HCT116 (cell line): ENCODE data around the gene HAO2. TPM values are rescaled to one million over a fixed set of nuclear protein-coding genes. Genes with fewer than 3 reads are reported as not detected.

Experiments used
- ATAC-seq: fragments of 200-7000 bp; cut with Tn5 transposase; 2 replicates; pipeline ENCODE4 v1.9.1; 2020; ENCODE audit warnings: mild to moderate bottlenecking, moderate library complexity
- BruUV-seq: library from RNA; stranded (reverse); fragments of 400-500 nt; replicated peaks from 2 replicates; lab custom pipeline; 2021; lab: Mats Ljungman, UMichigan
- CTCF ChIA-PET: fragments of 300-600 bp; sonication (Branson Sonifier 250); formaldehyde crosslinking; loops from one replicate; lab custom pipeline; 2021; ENCODE audit warnings: antibody characterized with exemption; lab: Charles Lee
- POLR2A ChIA-PET: fragments of 300-600, 350-600 bp; sonication (Branson Sonifier 250); formaldehyde crosslinking; loops from one replicate; lab custom pipeline; 2021; ENCODE audit warnings: antibody characterized with exemption; lab: Charles Lee
- RAD21 ChIA-PET, 2 experiments: fragments of 300-600 bp; sonication (Branson Sonifier 250); formaldehyde crosslinking; loops; one replicate each; lab custom pipeline; 2023; ENCODE audit warnings: low total read pairs in 2 of 2; ENCODE audit not compliant: uncharacterized antibody in 2 of 2, unreplicated experiment in 2 of 2, low non-redundant PET in 1 of 2; lab: Charles Lee
- DNase-seq: peaks from one replicate; pipeline ENCODE4 v3.0.0-alpha.2; 2010; ENCODE audit warnings: low read depth, low spot score
- H2AFZ ChIP-seq: fragments of 200-600 bp; shearing (Covaris generic), sonication (generic); 2 replicates; pipeline ENCODE4 v1.6.1; 2017; ENCODE audit warnings: low read depth, mixed run types, mixed read lengths, antibody characterized with exemption, low read length; ENCODE audit not compliant: poor library complexity, severe bottlenecking
- H3K27ac ChIP-seq: 2 replicates; pipeline ENCODE4 v1.5.1; 2012; ENCODE audit warnings: low read depth, low read length
- H3K27me3 ChIP-seq: fragments of 200-600 bp; sonication (generic); 2 replicates; pipeline ENCODE4 v1.6.1; 2016; ENCODE audit warnings: mixed run types, low read length, mixed read lengths; ENCODE audit not compliant: insufficient read depth
- H3K36me3 ChIP-seq, 2 experiments: fragments of 200-500 bp in 1 of 2; fragments of 200-600 bp in 1 of 2; sonication (Bioruptor generic) in 1 of 2; sonication (generic) in 1 of 2; 2 replicates each; pipeline versions ENCODE4 v1.5.1 to v1.6.1; 2014 to 2016; ENCODE audit warnings: low read length in 2 of 2, inconsistent platforms in 1 of 2, mixed read lengths in 1 of 2, mixed run types in 1 of 2; ENCODE audit not compliant: insufficient read depth in 2 of 2, control insufficient read depth in 1 of 2
- H3K4me1 ChIP-seq, 2 experiments: fragments of 200-600 bp in 1 of 2; sonication (generic) in 1 of 2; 2 replicates each; pipeline versions ENCODE4 v1.5.1 to v1.6.1; 2012 to 2017; ENCODE audit warnings: low read length in 2 of 2, inconsistent platforms in 1 of 2, mild to moderate bottlenecking in 1 of 2, mixed read lengths in 1 of 2, mixed run types in 1 of 2, moderate library complexity in 1 of 2; ENCODE audit not compliant: insufficient read depth in 2 of 2, control insufficient read depth in 1 of 2
- H3K4me2 ChIP-seq: fragments of 200-600 bp; sonication (generic); 2 replicates; pipeline ENCODE4 v1.6.1; 2017; ENCODE audit warnings: mixed run types, low read length, mixed read lengths
- H3K4me3 ChIP-seq, 2 experiments: fragments of 200-600 bp in 1 of 2; sonication (generic) in 1 of 2; replicated peaks in 1 of 2; 2 replicates each; pipeline ENCODE4 v1.5.1; 2011 to 2016; ENCODE audit warnings: low read length in 2 of 2, control low read depth in 1 of 2, low read depth in 1 of 2, mild to moderate bottlenecking in 1 of 2, mixed read lengths in 1 of 2, mixed run types in 1 of 2
- H3K79me2 ChIP-seq: fragments of 200-600 bp; sonication (generic); 2 replicates; pipeline ENCODE4 v1.6.1; 2017; ENCODE audit warnings: mild to moderate bottlenecking, mixed run types, low read length, moderate library complexity, mixed read lengths; ENCODE audit not compliant: insufficient read depth
- H3K9ac ChIP-seq: fragments of 200-600 bp; sonication (generic); 2 replicates; pipeline ENCODE4 v1.6.1; 2016; ENCODE audit warnings: low read length, mixed read lengths
- H3K9me2 ChIP-seq: fragments of 200-600 bp; sonication (generic), shearing (Covaris generic); 2 replicates; pipeline ENCODE4 v1.6.1; 2017; ENCODE audit warnings: mixed run types, mild to moderate bottlenecking, moderate library complexity; ENCODE audit not compliant: insufficient read depth
- H3K9me3 ChIP-seq, 2 experiments: fragments of 200-500 bp in 1 of 2; fragments of 200-600 bp in 1 of 2; sonication (Bioruptor generic) in 1 of 2; sonication (generic) in 1 of 2; 2 replicates each; pipeline ENCODE4 v1.6.1; 2014 to 2017; ENCODE audit warnings: low read length in 2 of 2, mixed read lengths in 2 of 2, inconsistent platforms in 1 of 2, low read depth in 1 of 2, mild to moderate bottlenecking in 1 of 2, mixed run types in 1 of 2, moderate library complexity in 1 of 2; ENCODE audit not compliant: control insufficient read depth in 1 of 2, insufficient read depth in 1 of 2
- H4K20me1 ChIP-seq: fragments of 200-600 bp; sonication (generic), shearing (Covaris generic); 2 replicates; pipeline ENCODE4 v1.6.1; 2017; ENCODE audit warnings: mixed run types, mild to moderate bottlenecking, moderate library complexity; ENCODE audit not compliant: insufficient read depth
- CEBPB ChIP-seq: IDR thresholded peaks from 2 replicates; pipeline ENCODE4 v1.6.1; 2012; ENCODE audit warnings: low read depth
- EGR1 ChIP-seq: IDR thresholded peaks from 2 replicates; pipeline ENCODE4 v1.6.1; 2012; ENCODE audit warnings: low read depth
- ELF1 ChIP-seq: IDR thresholded peaks from 2 replicates; pipeline ENCODE4 v1.6.1; 2012; ENCODE audit warnings: low read depth, borderline replicate concordance
- EZH2 ChIP-seq: fragments of 200-600 bp; sonication (generic); IDR thresholded peaks from 2 replicates; pipeline ENCODE4 v1.6.1; 2017; ENCODE audit warnings: antibody characterized with exemption, mixed run types
- EZH2phosphoT487 ChIP-seq: fragments of 200-600 bp; IDR thresholded peaks from 2 replicates; pipeline ENCODE4 v1.6.1; 2018; ENCODE audit warnings: antibody characterized with exemption, borderline replicate concordance
- FOSL1 ChIP-seq: IDR thresholded peaks from 2 replicates; pipeline ENCODE4 v1.6.1; 2012; ENCODE audit warnings: low read depth
- JUND ChIP-seq: IDR thresholded peaks from 2 replicates; pipeline ENCODE4 v1.6.1; 2012
- POLR2AphosphoS5 ChIP-seq: IDR thresholded peaks from 2 replicates; pipeline ENCODE4 v1.6.1; 2011; ENCODE audit warnings: mild to moderate bottlenecking, low read depth, low read length, moderate library complexity
- RAD21 ChIP-seq: IDR thresholded peaks from 2 replicates; pipeline ENCODE4 v1.6.1; 2012; ENCODE audit warnings: low read depth, mild to moderate bottlenecking
- SIN3A ChIP-seq: IDR thresholded peaks from 2 replicates; pipeline ENCODE4 v1.6.1; 2012; ENCODE audit warnings: low read depth
- SP1 ChIP-seq: IDR thresholded peaks from 2 replicates; pipeline ENCODE4 v1.6.1; 2012; ENCODE audit warnings: low read depth
- SRF ChIP-seq: IDR thresholded peaks from 2 replicates; pipeline ENCODE4 v1.6.1; 2012; ENCODE audit warnings: low read depth
- TCF7L2 ChIP-seq: IDR thresholded peaks from 2 replicates; pipeline ENCODE4 v1.7.0; 2011; ENCODE audit warnings: borderline replicate concordance, inconsistent platforms; ENCODE audit not compliant: insufficient read depth, insufficient read length; ENCODE audit errors: extremely low read depth
- YY1 ChIP-seq: IDR thresholded peaks from 2 replicates; pipeline ENCODE4 v1.6.1; 2011; ENCODE audit warnings: low read length, low read depth, moderate library complexity, mild to moderate bottlenecking; ENCODE audit not compliant: insufficient replicate concordance; ENCODE audit errors: extremely low read depth
- ZFX ChIP-seq: fragments of 450-650 bp; IDR thresholded peaks from 2 replicates; pipeline ENCODE4 v1.6.1; 2017
- ZNF274 ChIP-seq: fragments of 200-500 bp; sonication (Bioruptor generic); IDR thresholded peaks from 2 replicates; pipeline ENCODE4 v1.6.1; 2014; ENCODE audit warnings: mild to moderate bottlenecking, low read depth, low read length, inconsistent platforms
- intact Hi-C: fragments of 100-400 bp; cut with micrococcal nuclease; formaldehyde crosslinking; loops from 2 replicates; pipeline ENCODE4 v1.10.0; 2022
- total RNA-seq: library from RNA; stranded (reverse); gene quantifications from one replicate; pipeline ENCODE4 v1.2.1, GENCODE V29; 2021; ENCODE audit not compliant: unreplicated experiment
- TF ChIP-seq, protein P1 (sequence below): IDR thresholded peaks from 2 replicates; pipeline ENCODE4 v1.6.1; 2012
- TF ChIP-seq, protein P2 (sequence below), 3 experiments: fragments of 200-600 bp in 1 of 3; sonication (generic) in 1 of 3; IDR thresholded peaks in 2 of 3; conservative IDR thresholded peaks in 1 of 3; 2 replicates each; pipeline ENCODE4 v1.5.1; 2012 to 2017; ENCODE audit warnings: low read depth in 2 of 3, low read length in 2 of 3, antibody characterized with exemption in 1 of 3, borderline replicate concordance in 1 of 3, control low read depth in 1 of 3, mild to moderate bottlenecking in 1 of 3, mixed read lengths in 1 of 3, mixed run types in 1 of 3, moderate library complexity in 1 of 3; ENCODE audit not compliant: insufficient read depth in 1 of 3
- TF ChIP-seq, protein P3 (sequence below): IDR thresholded peaks from 2 replicates; pipeline ENCODE4 v1.6.1; 2012
- TF ChIP-seq, protein P4 (sequence below): IDR thresholded peaks from 2 replicates; pipeline ENCODE4 v1.6.1; 2012; ENCODE audit warnings: low read depth

HAO2 gene
- total RNA-seq, 1 experiment from 2014 or later: not detected

DNA sequence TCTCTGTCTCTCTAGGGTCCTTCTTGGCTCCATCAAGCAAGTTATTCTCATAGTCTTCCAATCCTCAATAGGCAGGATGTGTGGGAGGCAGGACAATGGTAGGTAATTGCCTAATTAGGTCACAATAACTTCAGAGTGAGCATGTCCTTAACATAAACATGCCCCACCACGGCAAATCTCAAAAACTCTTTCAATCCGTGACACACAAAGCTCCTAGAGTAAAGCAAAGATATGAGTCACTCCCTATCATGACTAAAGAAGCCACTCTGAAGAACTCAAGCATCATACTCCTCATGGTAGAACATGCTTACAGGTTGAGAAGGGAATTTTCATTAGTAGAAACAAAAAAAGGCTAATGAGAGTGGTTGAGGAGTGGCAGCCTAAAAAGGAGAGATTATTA, 4.9 kb downstream of the HAO2 start (continued):
- TF ChIP-seq SRF: no peak
- no peak for TF ChIP-seq POLR2AphosphoS5
- no peak for TF ChIP-seq ELF1
- no peak for TF ChIP-seq SP1
- TF ChIP-seq, protein P1, sequence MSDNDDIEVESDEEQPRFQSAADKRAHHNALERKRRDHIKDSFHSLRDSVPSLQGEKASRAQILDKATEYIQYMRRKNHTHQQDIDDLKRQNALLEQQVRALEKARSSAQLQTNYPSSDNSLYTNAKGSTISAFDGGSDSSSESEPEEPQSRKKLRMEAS: no peak
- TF ChIP-seq, all 23 proteins: peak for 0

DNA sequence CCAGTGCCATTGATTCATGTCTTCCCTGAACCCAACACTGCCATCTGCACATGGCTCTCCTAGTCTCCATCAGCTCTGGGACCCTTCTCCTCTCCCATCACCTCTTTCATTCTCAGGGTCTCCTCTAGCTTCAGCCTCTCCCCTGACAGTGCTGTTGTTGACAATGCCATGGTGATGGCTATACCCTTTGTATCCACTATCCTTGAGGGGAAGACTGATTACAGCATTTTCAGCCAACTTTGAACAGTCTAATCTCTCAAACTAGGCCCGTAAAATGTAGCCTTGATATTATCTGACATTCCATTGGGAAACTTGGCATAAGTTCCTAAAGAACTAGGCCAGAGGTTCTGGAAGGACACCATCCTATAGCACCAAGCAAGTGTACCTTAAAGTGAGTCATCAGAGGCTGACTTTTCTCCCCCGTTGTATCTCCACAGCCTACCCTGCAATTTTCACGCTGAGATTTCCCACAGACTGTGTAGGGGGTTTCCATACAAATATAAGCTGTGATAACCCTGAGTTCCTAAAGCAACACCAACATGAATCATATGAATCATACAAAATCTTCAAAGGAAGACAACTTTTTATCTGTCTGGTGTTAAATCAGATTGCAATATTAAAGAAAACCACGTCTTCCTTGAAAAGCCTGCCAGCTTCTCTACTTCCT, 5.8 kb downstream of the HAO2 start:
- H3K27ac ChIP-seq: no peak overlapping the region
- ATAC-seq: no peak
- CTCF ChIA-PET: no interaction called here

More for the DNA sequence above, 5.8 kb downstream of the HAO2 start:
- DNase-seq: no peak
- Histone ChIP-seq H3K36me3 (no peaks in the 10 kb centered on the region), H2AFZ (no peak overlapping the region), H3K27me3 (0 out of 2 replicates have a peak, but pooled peaks cover 7% of the 10 kb centered on the region), H4K20me1 (no peaks in the 10 kb centered on the region), H3K9me2 (no peaks in the 10 kb centered on the region), H3K79me2 (no peaks in the 10 kb centered on the region), H3K4me2 (no peak overlapping the region), H3K9me3 (no peaks in the 10 kb centered on the region), H3K9ac (no peak overlapping the region), H3K4me3 (no peak overlapping the region), H3K4me1 (peaks cover 0 to 8% of the 10 kb centered on the region in 2 experiments; a peak in 1 of 4 replicates)
- TF ChIP-seq POLR2AphosphoS5 (no peak), FOSL1 (no peak), ELF1 (no peak), SIN3A (no peak), RAD21 (no peak), ZNF274 (no peak), TCF7L2 (no peak), YY1 (no peak), EZH2phosphoT487 (no peak), CEBPB (no peak), ZFX (no peak), EGR1 (no peak), SRF (no peak), JUND (no peak), SP1 (no peak), EZH2 (no peak)
- TF ChIP-seq, protein P2, sequence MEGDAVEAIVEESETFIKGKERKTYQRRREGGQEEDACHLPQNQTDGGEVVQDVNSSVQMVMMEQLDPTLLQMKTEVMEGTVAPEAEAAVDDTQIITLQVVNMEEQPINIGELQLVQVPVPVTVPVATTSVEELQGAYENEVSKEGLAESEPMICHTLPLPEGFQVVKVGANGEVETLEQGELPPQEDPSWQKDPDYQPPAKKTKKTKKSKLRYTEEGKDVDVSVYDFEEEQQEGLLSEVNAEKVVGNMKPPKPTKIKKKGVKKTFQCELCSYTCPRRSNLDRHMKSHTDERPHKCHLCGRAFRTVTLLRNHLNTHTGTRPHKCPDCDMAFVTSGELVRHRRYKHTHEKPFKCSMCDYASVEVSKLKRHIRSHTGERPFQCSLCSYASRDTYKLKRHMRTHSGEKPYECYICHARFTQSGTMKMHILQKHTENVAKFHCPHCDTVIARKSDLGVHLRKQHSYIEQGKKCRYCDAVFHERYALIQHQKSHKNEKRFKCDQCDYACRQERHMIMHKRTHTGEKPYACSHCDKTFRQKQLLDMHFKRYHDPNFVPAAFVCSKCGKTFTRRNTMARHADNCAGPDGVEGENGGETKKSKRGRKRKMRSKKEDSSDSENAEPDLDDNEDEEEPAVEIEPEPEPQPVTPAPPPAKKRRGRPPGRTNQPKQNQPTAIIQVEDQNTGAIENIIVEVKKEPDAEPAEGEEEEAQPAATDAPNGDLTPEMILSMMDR (IDR thresholded peaks at IDR 0.05 in 2 of 3, conservative IDR thresholded peaks at IDR 0.05 in 1 of 3; ENCODE audit: borderline replicate concordance in 1 of 3, insufficient read depth in 1 of 3, low read depth in 2 of 3, low read length in 2 of 3): no peak
- TF ChIP-seq, protein P3, sequence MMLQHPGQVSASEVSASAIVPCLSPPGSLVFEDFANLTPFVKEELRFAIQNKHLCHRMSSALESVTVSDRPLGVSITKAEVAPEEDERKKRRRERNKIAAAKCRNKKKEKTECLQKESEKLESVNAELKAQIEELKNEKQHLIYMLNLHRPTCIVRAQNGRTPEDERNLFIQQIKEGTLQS: no peak
- TF ChIP-seq, protein P4, sequence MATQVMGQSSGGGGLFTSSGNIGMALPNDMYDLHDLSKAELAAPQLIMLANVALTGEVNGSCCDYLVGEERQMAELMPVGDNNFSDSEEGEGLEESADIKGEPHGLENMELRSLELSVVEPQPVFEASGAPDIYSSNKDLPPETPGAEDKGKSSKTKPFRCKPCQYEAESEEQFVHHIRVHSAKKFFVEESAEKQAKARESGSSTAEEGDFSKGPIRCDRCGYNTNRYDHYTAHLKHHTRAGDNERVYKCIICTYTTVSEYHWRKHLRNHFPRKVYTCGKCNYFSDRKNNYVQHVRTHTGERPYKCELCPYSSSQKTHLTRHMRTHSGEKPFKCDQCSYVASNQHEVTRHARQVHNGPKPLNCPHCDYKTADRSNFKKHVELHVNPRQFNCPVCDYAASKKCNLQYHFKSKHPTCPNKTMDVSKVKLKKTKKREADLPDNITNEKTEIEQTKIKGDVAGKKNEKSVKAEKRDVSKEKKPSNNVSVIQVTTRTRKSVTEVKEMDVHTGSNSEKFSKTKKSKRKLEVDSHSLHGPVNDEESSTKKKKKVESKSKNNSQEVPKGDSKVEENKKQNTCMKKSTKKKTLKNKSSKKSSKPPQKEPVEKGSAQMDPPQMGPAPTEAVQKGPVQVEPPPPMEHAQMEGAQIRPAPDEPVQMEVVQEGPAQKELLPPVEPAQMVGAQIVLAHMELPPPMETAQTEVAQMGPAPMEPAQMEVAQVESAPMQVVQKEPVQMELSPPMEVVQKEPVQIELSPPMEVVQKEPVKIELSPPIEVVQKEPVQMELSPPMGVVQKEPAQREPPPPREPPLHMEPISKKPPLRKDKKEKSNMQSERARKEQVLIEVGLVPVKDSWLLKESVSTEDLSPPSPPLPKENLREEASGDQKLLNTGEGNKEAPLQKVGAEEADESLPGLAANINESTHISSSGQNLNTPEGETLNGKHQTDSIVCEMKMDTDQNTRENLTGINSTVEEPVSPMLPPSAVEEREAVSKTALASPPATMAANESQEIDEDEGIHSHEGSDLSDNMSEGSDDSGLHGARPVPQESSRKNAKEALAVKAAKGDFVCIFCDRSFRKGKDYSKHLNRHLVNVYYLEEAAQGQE: no peak
- no TSS peak for BruUV-seq
- ChIA-PET POLR2A (no interaction called here), RAD21 (no interaction called here)
- intact Hi-C loops: loop anchor here (2.0 kb wide), 1 partner anchor 20 kb away; no protein-coding TSS in a partner anchor
